SK-N-SH treated with all-trans-retinoic acid at 6 μM for 48 hours (cell line): Measurements from ENCODE around the gene PIWIL1.

Source experiments
- ARNTL ChIP-seq: fragments of 450-650 bp; formaldehyde crosslinking; IDR thresholded peaks from 2 replicates; pipeline ENCODE4 v1.5.0; 2020; ENCODE audit warnings: low read depth, mild to moderate bottlenecking, moderate library complexity, borderline replicate concordance
- BACH2 ChIP-seq: fragments of 250-450 bp; sonication (Bioruptor Pico); IDR thresholded peaks from 2 replicates; pipeline ENCODE4 v1.9.0; 2021; ENCODE audit warnings: mild to moderate bottlenecking, borderline replicate concordance
- CREB5 ChIP-seq: fragments of 250-450 bp; sonication (Bioruptor Pico); IDR thresholded peaks from 2 replicates; pipeline ENCODE4 v1.5.1; 2020; ENCODE audit warnings: low read depth, mild to moderate bottlenecking, moderate library complexity
- CSRNP3 ChIP-seq: fragments of 250-450 bp; sonication (Bioruptor Pico); IDR thresholded peaks from 2 replicates; pipeline ENCODE4 v1.5.1; 2021; ENCODE audit warnings: mild to moderate bottlenecking, moderate library complexity
- ISL1 ChIP-seq: fragments of 250-450 bp; sonication (Bioruptor Pico); IDR thresholded peaks from 2 replicates; pipeline ENCODE4 v2.1.2; 2022; ENCODE audit warnings: mild to moderate bottlenecking, moderate library complexity
- PATZ1 ChIP-seq: fragments of 250-450 bp; sonication (Bioruptor Pico); IDR thresholded peaks from 2 replicates; pipeline ENCODE4 v1.8.0; 2020; ENCODE audit warnings: mild to moderate bottlenecking, moderate library complexity, borderline replicate concordance
- POU6F1 ChIP-seq: fragments of 250-450 bp; sonication (Bioruptor Pico); IDR thresholded peaks from 2 replicates; pipeline ENCODE4 v1.8.0; 2021; ENCODE audit warnings: low read depth, mild to moderate bottlenecking, moderate library complexity, borderline replicate concordance
- PPARA ChIP-seq: fragments of 250-450 bp; sonication (Bioruptor Pico); IDR thresholded peaks from 2 replicates; pipeline ENCODE4 v1.5.0; 2020; ENCODE audit warnings: mild to moderate bottlenecking, borderline replicate concordance
- TCF4 ChIP-seq: fragments of 250-450 bp; sonication (Bioruptor Pico); IDR thresholded peaks from 2 replicates; pipeline ENCODE4 v1.8.0; 2021; ENCODE audit warnings: mild to moderate bottlenecking, moderate library complexity, borderline replicate concordance
- TSHZ2 ChIP-seq: fragments of 250-450 bp; sonication (Bioruptor Pico); IDR thresholded peaks from 2 replicates; pipeline ENCODE4 v1.5.0; 2020; ENCODE audit warnings: mild to moderate bottlenecking, moderate library complexity
- ZC3H10 ChIP-seq: fragments of 250-450 bp; sonication (Bioruptor Pico); IDR thresholded peaks from 2 replicates; pipeline ENCODE4 v1.5.1; 2021; ENCODE audit warnings: mild to moderate bottlenecking, moderate library complexity
- ZFP3 ChIP-seq: fragments of 250-450 bp; sonication (Bioruptor Pico); IDR thresholded peaks from 2 replicates; pipeline ENCODE4 v1.5.0; 2020; ENCODE audit warnings: mild to moderate bottlenecking, moderate library complexity
- ZNF565 ChIP-seq: fragments of 450-650 bp; formaldehyde crosslinking; conservative IDR thresholded peaks from 2 replicates; pipeline ENCODE4 v1.5.0; 2020; ENCODE audit warnings: low read depth, mild to moderate bottlenecking, moderate library complexity
- ZNF8 ChIP-seq: fragments of 450-650 bp; formaldehyde crosslinking; IDR thresholded peaks from 2 replicates; pipeline ENCODE4 v1.5.0; 2020; ENCODE audit warnings: mild to moderate bottlenecking, moderate library complexity

GRCh38 chr12:130345292-130345691, 7.6 kb downstream of the PIWIL1 start:
- TF ChIP-seq ZNF565 (CRISPR knock-in tag) = no peak
- TF ChIP-seq PATZ1 (CRISPR knock-in tag) = no peak
- TF ChIP-seq ARNTL (CRISPR knock-in tag) = no peak
- TF ChIP-seq ZFP3 (CRISPR knock-in tag) = no peak
- no peak for TF ChIP-seq PPARA (CRISPR knock-in tag)
- no peak for TF ChIP-seq ZNF8 (CRISPR knock-in tag)
- no peak for TF ChIP-seq BACH2 (CRISPR knock-in tag)
- TF ChIP-seq ZC3H10 (CRISPR knock-in tag) = no peak
- no peak for TF ChIP-seq CREB5
- no peak for TF ChIP-seq POU6F1
- no peak for TF ChIP-seq CSRNP3 (CRISPR knock-in tag)
- no peak for TF ChIP-seq TSHZ2 (CRISPR knock-in tag)
- TF ChIP-seq TCF4 = no peak
- TF ChIP-seq ISL1 (CRISPR knock-in tag) = no peak
